HepG2 (cell line): Measurements from ENCODE around the gene MYBPC3. TPM values are rescaled to one million over a fixed set of nuclear protein-coding genes. Genes with fewer than 3 reads are reported as not detected.

Source experiments
- HNF1A ChIP-seq, 2 experiments: sonication (generic) in 1 of 2; formaldehyde crosslinking in 1 of 2; IDR thresholded peaks; 2 replicates each; pipeline versions ENCODE4 v1.4.0 to v1.6.1; 2016 to 2020; ENCODE audit warnings: borderline replicate concordance in 1 of 2, low read depth in 1 of 2, mild to moderate bottlenecking in 1 of 2, missing genetic modification reagents in 1 of 2
- IKZF1 ChIP-seq: fragments of 450-650 bp; IDR thresholded peaks from 2 replicates; pipeline ENCODE4 v1.7.1; 2016
- MEIS1 ChIP-seq: sonication (generic); formaldehyde crosslinking; IDR thresholded peaks from 2 replicates; pipeline ENCODE4 v1.9.0; 2021; ENCODE audit warnings: mild to moderate bottlenecking, missing genetic modification reagents, moderate library complexity, borderline replicate concordance
- NCOR1 ChIP-seq: fragments of 200-600 bp; sonication (generic); IDR thresholded peaks from 2 replicates; pipeline ENCODE4 v1.7.0; 2017; ENCODE audit warnings: antibody characterized with exemption, low read length, borderline replicate concordance
- NR2F1 ChIP-seq, 2 experiments: fragments of 450-650 bp in 1 of 2; formaldehyde crosslinking in 1 of 2; IDR thresholded peaks; 2 replicates each; pipeline versions ENCODE4 v1.5.0 to v1.6.1; 2016 to 2020; ENCODE audit warnings: mild to moderate bottlenecking in 1 of 2, missing compliant biosample characterization in 1 of 2, missing genetic modification reagents in 1 of 2, moderate library complexity in 1 of 2
- SALL1 ChIP-seq: sonication (generic); formaldehyde crosslinking; IDR thresholded peaks from 2 replicates; pipeline ENCODE4 v1.8.0; 2022; ENCODE audit warnings: mild to moderate bottlenecking, missing genetic modification reagents
- SMC3 ChIP-seq: IDR thresholded peaks from 2 replicates; pipeline ENCODE4 v1.6.1; 2011; ENCODE audit warnings: low read length, improper control_type of control experiment
- THAP11 ChIP-seq: IDR thresholded peaks from 2 replicates; pipeline ENCODE4 v1.6.1; 2016; ENCODE audit warnings: missing biosample characterization, missing genetic modification reagents
- XRCC5 ChIP-seq: fragments of 200-400 bp; formaldehyde crosslinking; optimal IDR thresholded peaks from 2 replicates; pipeline ENCODE3; 2017; ENCODE audit warnings: mild to moderate bottlenecking, low read length
- ZFX ChIP-seq: sonication (generic); formaldehyde crosslinking; IDR thresholded peaks from 2 replicates; pipeline ENCODE4 v1.4.0; 2020; ENCODE audit warnings: mild to moderate bottlenecking, low read depth, missing genetic modification reagents, moderate library complexity
- ZKSCAN5 ChIP-seq: sonication (generic); formaldehyde crosslinking; IDR thresholded peaks from 2 replicates; pipeline ENCODE4 v1.5.1; 2020; ENCODE audit warnings: mild to moderate bottlenecking, missing genetic modification reagents
- ZNF564 ChIP-seq: sonication (generic); formaldehyde crosslinking; IDR thresholded peaks from 2 replicates; pipeline ENCODE4 v1.8.1; 2023; ENCODE audit warnings: mild to moderate bottlenecking, missing genetic modification reagents
- ZNF761 ChIP-seq: sonication (generic); formaldehyde crosslinking; conservative IDR thresholded peaks from 2 replicates; pipeline ENCODE4 v1.4.0; 2020; ENCODE audit warnings: mild to moderate bottlenecking, missing genetic modification reagents
- polyA plus RNA-seq, 8 experiments: library from polyadenylated mRNA; depleted of rRNA in 3 of 8; stranded (reverse) in 7 of 8; unstranded in 1 of 8; fragments of >200 nt; fragmentation: Illumina TruSeq in 4 of 8; extraction: Trizol in 4 of 8; gene quantifications; 2 replicates each; pipeline versions ENCODE4 v1.2.1 to v1.2.3, GENCODE V29; 2011 to 2016; ENCODE audit warnings: low read depth in 4 of 8, missing spikeins in 1 of 8, mixed read lengths in 1 of 8; ENCODE audit not compliant: insufficient read depth in 1 of 8
- total RNA-seq, 5 experiments: library from RNA; depleted of rRNA; stranded (reverse); fragments of >200 nt; fragmentation: Illumina TruSeq; extraction: Trizol; gene quantifications; 2 replicates each; pipeline ENCODE4 v1.2.3, GENCODE V29; 2016; ENCODE audit warnings: low read depth in 1 of 5
- TF ChIP-seq, protein P1 (sequence below): sonication (generic); formaldehyde crosslinking; IDR thresholded peaks from 2 replicates; pipeline ENCODE4 v1.5.1; 2020; ENCODE audit warnings: mild to moderate bottlenecking, missing genetic modification reagents, moderate library complexity

The MYBPC3 gene
- total and polyA plus RNA-seq, 2 of the 13 experiments (the other 11 are each of a cell fraction or from before 2014, with no cell fraction given), result not detected

DNA sequence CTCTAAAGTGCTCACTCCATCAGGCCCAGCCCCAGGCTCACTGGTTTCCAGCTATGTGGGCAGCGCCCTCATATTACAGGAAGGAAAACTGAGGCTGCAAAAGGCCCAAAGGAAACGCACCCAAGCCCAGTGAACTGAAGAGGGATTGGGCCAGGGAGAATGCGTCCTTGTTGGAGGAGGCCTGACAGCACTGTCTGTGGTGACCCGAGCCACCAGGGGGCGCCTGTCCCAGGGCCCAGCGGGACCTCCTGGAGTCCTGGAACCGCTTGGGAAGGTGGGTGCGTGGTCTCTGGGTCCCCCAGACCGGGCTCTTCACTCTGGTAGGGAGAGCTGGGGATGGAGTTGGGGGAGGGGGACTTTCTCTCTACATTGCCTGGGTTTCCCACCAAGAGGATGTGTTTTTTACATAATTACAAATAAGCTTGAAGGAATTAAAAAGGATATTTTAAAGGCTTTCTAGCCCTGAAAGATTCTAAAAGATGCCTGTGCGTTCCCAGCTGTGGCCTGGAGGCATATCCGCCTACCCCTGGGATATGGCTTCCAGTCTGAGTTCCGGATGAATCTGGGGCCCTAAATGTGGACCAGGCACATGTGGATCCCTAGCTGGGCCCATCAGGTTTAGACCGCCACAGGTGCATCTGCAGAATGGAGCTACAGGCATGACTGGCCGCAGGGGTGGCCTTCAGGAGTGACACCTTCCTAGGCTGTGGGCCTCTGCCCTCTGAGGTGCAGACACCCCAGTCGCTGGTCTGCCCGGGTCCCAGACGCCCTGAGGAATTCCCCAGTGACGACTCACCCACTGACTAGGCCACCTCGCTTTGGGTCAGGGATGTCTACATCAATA, 21.6 kb upstream of the MYBPC3 start (continued):
- TF ChIP-seq ZKSCAN5, result no peak
- TF ChIP-seq SALL1, result peak; percentile 49
- no peak for TF ChIP-seq ZNF761 (CRISPR knock-in tag)
- no peak for TF ChIP-seq MEIS1 (CRISPR knock-in tag)
- peak; percentile 76 for TF ChIP-seq SMC3
- TF ChIP-seq IKZF1, result no peak
- no peak for TF ChIP-seq NCOR1
- no peak for TF ChIP-seq ZNF564
- peak; percentile 89 for TF ChIP-seq XRCC5
- TF ChIP-seq, protein P1, sequence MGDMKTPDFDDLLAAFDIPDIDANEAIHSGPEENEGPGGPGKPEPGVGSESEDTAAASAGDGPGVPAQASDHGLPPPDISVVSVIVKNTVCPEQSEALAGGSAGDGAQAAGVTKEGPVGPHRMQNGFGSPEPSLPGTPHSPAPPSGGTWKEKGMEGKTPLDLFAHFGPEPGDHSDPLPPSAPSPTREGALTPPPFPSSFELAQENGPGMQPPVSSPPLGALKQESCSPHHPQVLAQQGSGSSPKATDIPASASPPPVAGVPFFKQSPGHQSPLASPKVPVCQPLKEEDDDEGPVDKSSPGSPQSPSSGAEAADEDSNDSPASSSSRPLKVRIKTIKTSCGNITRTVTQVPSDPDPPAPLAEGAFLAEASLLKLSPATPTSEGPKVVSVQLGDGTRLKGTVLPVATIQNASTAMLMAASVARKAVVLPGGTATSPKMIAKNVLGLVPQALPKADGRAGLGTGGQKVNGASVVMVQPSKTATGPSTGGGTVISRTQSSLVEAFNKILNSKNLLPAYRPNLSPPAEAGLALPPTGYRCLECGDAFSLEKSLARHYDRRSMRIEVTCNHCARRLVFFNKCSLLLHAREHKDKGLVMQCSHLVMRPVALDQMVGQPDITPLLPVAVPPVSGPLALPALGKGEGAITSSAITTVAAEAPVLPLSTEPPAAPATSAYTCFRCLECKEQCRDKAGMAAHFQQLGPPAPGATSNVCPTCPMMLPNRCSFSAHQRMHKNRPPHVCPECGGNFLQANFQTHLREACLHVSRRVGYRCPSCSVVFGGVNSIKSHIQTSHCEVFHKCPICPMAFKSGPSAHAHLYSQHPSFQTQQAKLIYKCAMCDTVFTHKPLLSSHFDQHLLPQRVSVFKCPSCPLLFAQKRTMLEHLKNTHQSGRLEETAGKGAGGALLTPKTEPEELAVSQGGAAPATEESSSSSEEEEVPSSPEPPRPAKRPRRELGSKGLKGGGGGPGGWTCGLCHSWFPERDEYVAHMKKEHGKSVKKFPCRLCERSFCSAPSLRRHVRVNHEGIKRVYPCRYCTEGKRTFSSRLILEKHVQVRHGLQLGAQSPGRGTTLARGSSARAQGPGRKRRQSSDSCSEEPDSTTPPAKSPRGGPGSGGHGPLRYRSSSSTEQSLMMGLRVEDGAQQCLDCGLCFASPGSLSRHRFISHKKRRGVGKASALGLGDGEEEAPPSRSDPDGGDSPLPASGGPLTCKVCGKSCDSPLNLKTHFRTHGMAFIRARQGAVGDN (CRISPR knock-in tag), result peak; percentile 52
- no peak for TF ChIP-seq NR2F1 (CRISPR knock-in tag; IDR thresholded peaks at IDR 0.05)
- TF ChIP-seq THAP11, result peak; percentile 18; the same call in 1 of the 2 replicates
- peak; percentile 51 for TF ChIP-seq ZFX (CRISPR knock-in tag)
- TF ChIP-seq HNF1A (IDR thresholded peaks at IDR 0.05; ENCODE audit: low read depth), result no peak
- TF ChIP-seq HNF1A (CRISPR knock-in tag; IDR thresholded peaks at IDR 0.05; ENCODE audit: borderline replicate concordance), result no peak
- TF ChIP-seq, all 625 proteins: peak for 35
